NB4 (cell line): ENCODE measurements around the gene ANKRD31.

Source experiments
- CTCF ChIP-seq: IDR thresholded peaks from one replicate; pipeline ENCODE4 v1.5.1; 2012; ENCODE audit warnings: low read depth, low read length
- MAX ChIP-seq: IDR thresholded peaks from 2 replicates; pipeline ENCODE4 v1.6.1; 2011; ENCODE audit warnings: low read depth, low read length
- MYC ChIP-seq: IDR thresholded peaks from 2 replicates; pipeline ENCODE4 v1.6.1; 2011; ENCODE audit warnings: low read depth, low read length
- POLR2A ChIP-seq: IDR thresholded peaks from 2 replicates; pipeline ENCODE4 v1.6.1; 2011; ENCODE audit warnings: mild to moderate bottlenecking; ENCODE audit not compliant: insufficient read length; ENCODE audit errors: extremely low read depth

GRCh38 chr5:75053054-75053303 is 183.7 kb downstream of the ANKRD31 start:
- TF ChIP-seq POLR2A = no peak
- TF ChIP-seq CTCF = no peak
- no peak for TF ChIP-seq MYC
- TF ChIP-seq MAX = no peak
